Panc1 (cell line): ENCODE results near the gene HSF2BP. TPM values are rescaled to one million over a fixed set of nuclear protein-coding genes. Genes with fewer than 3 reads are reported as not detected.

Experiments
- ATAC-seq: fragments of 200-7000 bp; cut with Tn5 transposase; 2 replicates; pipeline ENCODE4 v1.9.1; 2020; ENCODE audit warnings: mild to moderate bottlenecking, moderate library complexity
- BruUV-seq: library from RNA; stranded (reverse); fragments of 400-500 nt; replicated peaks from 2 replicates; lab custom pipeline; 2021; lab: Mats Ljungman, UMichigan
- CTCF ChIA-PET: fragments of 300-600 bp; sonication (Branson Sonifier 250); formaldehyde crosslinking; loops from one replicate; lab custom pipeline; 2022; ENCODE audit warnings: antibody characterized with exemption; lab: Charles Lee
- POLR2A ChIA-PET: fragments of 300-600 bp; sonication (Branson Sonifier 250); formaldehyde crosslinking; loops from one replicate; lab custom pipeline; 2022; ENCODE audit warnings: antibody characterized with exemption; lab: Charles Lee
- DNase-seq: peaks from one replicate; pipeline ENCODE4 v3.0.0-alpha.2; 2010; ENCODE audit warnings: low read depth, low spot score
- H3K27ac ChIP-seq: 2 replicates; pipeline ENCODE4 v1.5.1; 2011; ENCODE audit warnings: mild to moderate bottlenecking, low read length, inconsistent platforms
- H3K27me3 ChIP-seq: fragments of 200-500 bp; sonication (Bioruptor generic); 2 replicates; pipeline ENCODE4 v1.6.0; 2014; ENCODE audit warnings: low read length, inconsistent platforms; ENCODE audit not compliant: control insufficient read depth, insufficient read depth
- H3K36me3 ChIP-seq: fragments of 200-500 bp; sonication (Bioruptor generic); 2 replicates; pipeline ENCODE4 v1.5.1; 2014; ENCODE audit warnings: inconsistent platforms, mild to moderate bottlenecking, low read length, moderate library complexity; ENCODE audit not compliant: control insufficient read depth, insufficient read depth
- H3K4me1 ChIP-seq: 2 replicates; pipeline ENCODE4 v1.5.1; 2011; ENCODE audit warnings: inconsistent platforms, mild to moderate bottlenecking, low read length, moderate library complexity; ENCODE audit not compliant: control insufficient read depth, insufficient read depth
- H3K4me3 ChIP-seq, 2 experiments: 2 replicates each; pipeline ENCODE4 v1.5.1; 2011 to 2012; ENCODE audit warnings: low read depth in 2 of 2, low read length in 2 of 2, mild to moderate bottlenecking in 2 of 2, inconsistent platforms in 1 of 2, moderate library complexity in 1 of 2
- H3K9me3 ChIP-seq: fragments of 200-500 bp; sonication (Bioruptor generic); 2 replicates; pipeline ENCODE4 v1.5.1; 2014; ENCODE audit warnings: low read depth, mild to moderate bottlenecking, inconsistent platforms, low read length, moderate library complexity; ENCODE audit not compliant: control insufficient read depth, insufficient read depth
- CTCF ChIP-seq: fragments of 450-650 bp; IDR thresholded peaks from 2 replicates; pipeline ENCODE4 v1.5.1; 2017; ENCODE audit warnings: mild to moderate bottlenecking
- POLR2AphosphoS5 ChIP-seq: IDR thresholded peaks from 2 replicates; pipeline ENCODE4 v1.6.1; 2012; ENCODE audit warnings: mild to moderate bottlenecking, low read depth, low read length, moderate library complexity
- REST ChIP-seq, 2 experiments: IDR thresholded peaks; 2 replicates each; pipeline ENCODE4 v1.6.1; 2011 to 2012; ENCODE audit warnings: low read depth in 2 of 2, control low read depth in 1 of 2, low read length in 1 of 2, mild to moderate bottlenecking in 1 of 2, moderate library complexity in 1 of 2; ENCODE audit not compliant: insufficient read depth in 1 of 2
- SIN3A ChIP-seq: IDR thresholded peaks from 2 replicates; pipeline ENCODE4 v1.6.1; 2012; ENCODE audit warnings: low read depth, mild to moderate bottlenecking, low read length, moderate library complexity, borderline replicate concordance; ENCODE audit not compliant: insufficient read depth
- TCF7L2 ChIP-seq: IDR thresholded peaks from 2 replicates; pipeline ENCODE4 v1.6.1; 2011; ENCODE audit warnings: mild to moderate bottlenecking, low read depth, low read length, inconsistent platforms
- in situ Hi-C: cut with HindIII; loops from 2 replicates; pipeline ENCODE4 v1.10.0; 2016; ENCODE audit warnings: low sequenced_read_pairs, low pct_unique_long_range_greater_than_20kb
- intact Hi-C: fragments of 100-400 bp; cut with micrococcal nuclease; formaldehyde crosslinking; loops from one replicate; pipeline ENCODE4 v1.10.0; 2022; ENCODE audit not compliant: unreplicated experiment
- total RNA-seq: library from RNA; stranded (reverse); gene quantifications from one replicate; pipeline ENCODE4 v1.2.1, GENCODE V29; 2021; ENCODE audit not compliant: unreplicated experiment

The HSF2BP gene
- total RNA-seq, 1 experiment from 2014 or later: 4.2 TPM

DNA sequence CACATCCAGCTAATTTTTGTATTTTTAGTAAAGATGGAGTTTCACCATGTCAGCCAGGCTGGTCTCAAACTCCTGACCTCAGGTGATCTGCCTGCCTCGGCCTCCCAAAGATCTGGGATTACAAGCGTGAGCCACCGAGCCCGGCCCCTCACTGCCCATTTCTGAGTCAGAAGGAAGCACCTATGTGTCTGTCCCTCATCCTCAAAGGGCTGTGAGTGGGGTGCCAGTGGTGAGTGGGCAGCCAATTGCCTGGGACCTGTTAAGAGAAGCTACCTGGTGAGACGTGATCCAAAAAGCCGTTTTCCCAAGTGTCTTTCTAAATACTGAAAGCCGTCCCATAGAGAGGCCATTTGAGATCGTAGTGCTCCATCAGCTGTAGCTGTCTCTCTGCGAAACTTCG, 32.5 kb upstream of the HSF2BP start:
- TF ChIP-seq CTCF (no peak), SIN3A (no peak), TCF7L2 (no peak), POLR2AphosphoS5 (no peak), REST (IDR thresholded peaks at IDR 0.05; ENCODE audit: insufficient read depth in 1 of 2, low read depth in 2 of 2, low read length in 1 of 2) (no peak)
- CTCF ChIA-PET: no interaction called here
- in situ Hi-C loops (no loop called here), intact Hi-C loops (no loop called here)
- no peaks in the 10 kb centered on the region for H3K4me1 ChIP-seq
- no TSS peak for BruUV-seq
- DNase-seq (no peak), ATAC-seq (no peak)
- no peaks in the 10 kb centered on the region for H3K9me3 ChIP-seq
- no peaks in the 10 kb centered on the region for H3K27me3 ChIP-seq
- POLR2A ChIA-PET: interaction anchor here (0.6 kb wide), 1 partner anchor 360 kb away, joined by 3 read pairs; no protein-coding TSS in a partner anchor
- no peak overlapping the region for H3K4me3 ChIP-seq
- no peaks in the 10 kb centered on the region; the same call in none of the 2 replicates for H3K36me3 ChIP-seq
- H3K27ac ChIP-seq: no peak overlapping the region

- CTCF ChIA-PET: no interaction called here
- TF ChIP-seq TCF7L2 (no peak), REST (IDR thresholded peaks at IDR 0.05; ENCODE audit: insufficient read depth in 1 of 2, low read depth in 2 of 2, low read length in 1 of 2) (no peak), POLR2AphosphoS5 (no peak), SIN3A (no peak), CTCF (no peak)
- Histone ChIP-seq H3K27ac (no peak overlapping the region), H3K4me1 (no peaks in the 10 kb centered on the region), H3K27me3 (no peaks in the 10 kb centered on the region), H3K4me3 (no peak overlapping the region), H3K9me3 (no peaks in the 10 kb centered on the region), H3K36me3 (no peaks in the 10 kb centered on the region; the same call in none of the 2 replicates)
- intact Hi-C loops (no loop called here), in situ Hi-C loops (no loop called here)
- no peak for ATAC-seq
- no TSS peak for BruUV-seq
- POLR2A ChIA-PET: interaction anchor here (0.6 kb wide), 1 partner anchor 360 kb away, joined by 3 read pairs; no protein-coding TSS in a partner anchor
- no peak for DNase-seq
Measured at GRCh38 chr21:43691086-43691795, 32.0 kb upstream of the HSF2BP start.
